Uterus (tissue), 4 donors: ENCODE results near the gene PROK2. TPM values are rescaled to one million over a fixed set of nuclear protein-coding genes. Genes with fewer than 3 reads are reported as not detected.
A peak's percentile ranks its signal among the peaks of the same experiment; 100 is the strongest.

Experiments
- DNase-seq, 2 donors: peaks; one replicate each; pipeline ENCODE4 v3.0.0-alpha.2; 2019 to 2020
- H3K27ac ChIP-seq, 2 donors: fragments of 200-600 bp; sonication (generic); 1 replicate in 1 of 2; 2 replicates in 1 of 2; pipeline ENCODE4 v1.5.1; 2016 to 2018
- H3K27me3 ChIP-seq, 2 donors: fragments of 200-600 bp; sonication (generic); one replicate each; pipeline ENCODE4 v1.5.1; 2018 to 2019; ENCODE audit warnings: control low read depth in 1 of 2
- H3K36me3 ChIP-seq, 2 donors: fragments of 200-600 bp; sonication (generic); one replicate each; pipeline ENCODE4 v1.5.1; 2019; ENCODE audit warnings: control low read depth in 1 of 2
- H3K4me1 ChIP-seq, 2 donors: fragments of 200-600 bp; sonication (generic); one replicate each; pipeline ENCODE4 v1.5.1; 2018 to 2019; ENCODE audit warnings: control low read depth in 1 of 2
- H3K4me3 ChIP-seq, 2 donors: fragments of 200-600 bp; sonication (generic); 1 replicate in 1 of 2; 2 replicates in 1 of 2; pipeline ENCODE4 v1.5.1; 2018 to 2019; ENCODE audit warnings: mild to moderate bottlenecking in 1 of 2
- H3K9me3 ChIP-seq, 2 donors: fragments of 200-600 bp; sonication (generic); one replicate each; pipeline ENCODE4 v1.5.1; 2019; ENCODE audit warnings: control low read depth in 1 of 2
- POLR2A ChIP-seq, 2 donors: fragments of 450-650 bp; IDR thresholded peaks; one replicate each; pipeline ENCODE4 v1.6.1; 2016; ENCODE audit warnings: antibody characterized with exemption in 2 of 2, mild to moderate bottlenecking in 1 of 2, moderate library complexity in 1 of 2
- intact Hi-C: fragments of 100-400 bp; cut with DNase I; formaldehyde crosslinking; loops from one replicate; pipeline ENCODE4 v1.15.1; 2023; ENCODE audit warnings: low total_unique reads
- total RNA-seq, 4 donors: library from RNA; depleted of rRNA in 3 of 4; stranded (reverse); fragments of >200 nt in 3 of 4; gene quantifications; one replicate each; pipeline versions ENCODE4 v1.1.0 to v1.2.4, GENCODE V29; 2014 to 2023
- TF ChIP-seq, protein P1 (sequence below), 4 experiments: fragments of 200-600 bp in 2 of 4; fragments of 450-650 bp in 2 of 4; sonication (generic) in 2 of 4; IDR thresholded peaks; one replicate each; pipeline ENCODE4 v1.5.1; 2016 to 2019; ENCODE audit warnings: antibody characterized with exemption in 4 of 4, mild to moderate bottlenecking in 2 of 4, moderate library complexity in 1 of 4
- donor health status: DM: yes; HTN: yes; CAD: no.

PROK2 gene
- total RNA-seq, 4 donors from 2014 or later, result not detected

DNA sequence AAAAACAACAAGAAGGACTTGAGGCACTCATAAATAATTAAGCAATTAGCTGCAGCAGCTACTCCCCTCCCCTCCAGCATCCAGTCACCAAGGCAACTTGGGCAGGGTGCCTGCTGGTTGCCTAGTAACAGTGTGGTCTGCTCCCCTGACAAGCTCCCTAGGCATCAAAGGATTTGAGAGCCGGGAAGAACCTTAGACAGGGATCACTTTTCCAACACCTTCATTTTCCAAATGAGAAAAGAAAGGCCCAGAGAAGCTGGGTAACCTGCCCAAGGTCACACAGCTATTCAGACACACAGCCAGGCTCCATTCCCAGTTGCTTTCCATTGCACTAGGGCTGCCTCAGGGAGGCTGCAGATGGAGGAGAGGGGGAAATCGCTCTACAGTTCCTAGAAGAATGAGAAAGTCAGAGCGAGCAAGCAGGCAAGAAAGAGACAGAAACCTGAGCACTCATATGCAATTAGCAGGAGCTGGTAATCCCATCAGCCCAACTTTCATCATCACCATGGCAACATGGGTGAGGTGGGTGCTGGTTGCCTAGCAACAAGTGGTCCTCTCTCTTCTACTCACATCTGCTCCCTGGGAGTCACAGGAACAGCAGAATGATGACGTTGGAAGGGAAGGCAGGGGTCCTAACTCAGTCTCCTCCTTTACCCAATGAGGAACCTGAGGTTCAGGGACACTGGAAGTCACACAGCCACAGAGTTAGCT, 56.2 kb downstream of the PROK2 start:
- no peak for DNase-seq
- Histone ChIP-seq H3K4me3 (no peak overlapping the region), H3K27ac (no peak overlapping the region), H3K9me3 (no peaks in the 10 kb centered on the region), H3K4me1 (no peaks in the 10 kb centered on the region), H3K36me3 (no peaks in the 10 kb centered on the region), H3K27me3 (no peaks in the 10 kb centered on the region)
- intact Hi-C loops, result no loop called here
- TF ChIP-seq, protein P1, sequence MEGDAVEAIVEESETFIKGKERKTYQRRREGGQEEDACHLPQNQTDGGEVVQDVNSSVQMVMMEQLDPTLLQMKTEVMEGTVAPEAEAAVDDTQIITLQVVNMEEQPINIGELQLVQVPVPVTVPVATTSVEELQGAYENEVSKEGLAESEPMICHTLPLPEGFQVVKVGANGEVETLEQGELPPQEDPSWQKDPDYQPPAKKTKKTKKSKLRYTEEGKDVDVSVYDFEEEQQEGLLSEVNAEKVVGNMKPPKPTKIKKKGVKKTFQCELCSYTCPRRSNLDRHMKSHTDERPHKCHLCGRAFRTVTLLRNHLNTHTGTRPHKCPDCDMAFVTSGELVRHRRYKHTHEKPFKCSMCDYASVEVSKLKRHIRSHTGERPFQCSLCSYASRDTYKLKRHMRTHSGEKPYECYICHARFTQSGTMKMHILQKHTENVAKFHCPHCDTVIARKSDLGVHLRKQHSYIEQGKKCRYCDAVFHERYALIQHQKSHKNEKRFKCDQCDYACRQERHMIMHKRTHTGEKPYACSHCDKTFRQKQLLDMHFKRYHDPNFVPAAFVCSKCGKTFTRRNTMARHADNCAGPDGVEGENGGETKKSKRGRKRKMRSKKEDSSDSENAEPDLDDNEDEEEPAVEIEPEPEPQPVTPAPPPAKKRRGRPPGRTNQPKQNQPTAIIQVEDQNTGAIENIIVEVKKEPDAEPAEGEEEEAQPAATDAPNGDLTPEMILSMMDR (IDR thresholded peaks at IDR 0.05), result no peak
- TF ChIP-seq POLR2A (IDR thresholded peaks at IDR 0.05), result no peak

DNA sequence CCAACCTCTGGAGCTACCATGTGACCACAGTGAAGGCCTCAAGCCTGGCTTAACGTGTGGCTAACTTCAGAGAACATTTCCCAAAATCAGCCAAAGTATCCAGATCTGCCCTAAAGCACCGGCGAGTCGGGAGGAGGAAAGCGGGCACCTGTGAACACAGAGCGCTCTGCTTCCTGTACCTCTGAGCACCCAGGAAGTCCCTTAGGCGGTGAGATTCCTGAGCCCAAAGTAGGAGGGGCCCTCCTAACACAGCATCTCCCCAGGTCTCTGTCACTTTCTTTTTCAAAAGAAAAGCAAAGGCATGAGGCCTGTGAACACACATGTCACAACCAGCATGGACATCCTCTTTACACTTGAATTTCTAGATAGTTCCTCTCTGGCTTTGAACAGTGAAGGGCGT, 58.8 kb downstream of the PROK2 start:
- intact Hi-C loops, result no loop called here
- no peak overlapping the region for H3K4me3 ChIP-seq

DNA sequence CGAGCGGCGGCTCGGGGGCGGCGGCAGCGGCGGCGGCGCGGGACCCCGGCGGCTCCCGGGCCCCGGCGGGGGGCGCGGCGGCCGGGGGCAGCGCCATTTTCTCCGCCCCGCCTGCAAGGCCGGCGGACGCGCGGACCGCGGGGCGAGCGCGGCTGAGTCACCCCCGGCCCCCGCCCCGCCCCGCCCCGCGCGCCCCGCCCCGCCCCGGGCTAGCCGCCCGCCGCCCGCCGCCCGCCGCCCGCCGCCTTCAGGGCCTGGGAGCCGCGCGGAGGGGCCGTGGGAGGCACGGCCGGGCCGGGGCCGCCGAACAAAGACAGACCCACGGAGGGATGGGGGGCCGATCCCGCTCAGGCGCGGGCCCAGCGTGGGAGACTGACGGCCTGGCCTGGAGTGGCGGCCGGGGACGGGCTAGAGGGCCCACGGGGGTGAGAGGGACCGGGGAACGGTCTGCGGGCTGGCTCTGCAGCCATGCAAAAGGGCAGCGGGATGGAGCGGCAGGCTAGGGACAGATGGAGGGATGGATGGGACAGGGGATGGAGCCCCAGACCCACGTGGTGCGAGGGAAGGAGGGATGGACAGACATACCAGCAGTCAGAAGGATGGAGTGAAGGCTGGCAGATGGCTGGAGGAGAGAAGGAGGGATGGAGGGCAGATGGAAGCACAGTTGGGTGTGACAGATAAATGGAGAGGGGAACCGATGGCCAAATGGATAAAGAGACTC, 59.5 kb downstream of the PROK2 start, which contains the start of gene EIF4E3:
Gene EIF4E3, minus strand, starts transcription at position 132 of the 721 bp plus-strand sequence. Its CDS starts 35 bp downstream, at position 97.
- Histone ChIP-seq H3K9me3 (no peaks in the 10 kb centered on the region), H3K27me3 (no peaks in the 10 kb centered on the region), H3K27ac (peak within 1 kb of the TSS; percentile 85 to 86), H3K36me3 (no peaks in the 10 kb centered on the region), H3K4me3 (peak within 1 kb of the TSS; percentile 70 to 88), H3K4me1 (no peaks in the 10 kb centered on the region)
- TF ChIP-seq POLR2A (IDR thresholded peaks at IDR 0.05), result peak in 1 of 2 donors; percentile 23
- TF ChIP-seq, protein P1 (IDR thresholded peaks at IDR 0.05), result no peak
- intact Hi-C loops, result no loop called here
- DNase-seq, result peak; percentile 31 to 51

More for the DNA sequence above, 58.8 kb downstream of the PROK2 start:
- H3K27ac ChIP-seq, result peak overlapping the region in 1 of 2 donors; percentile 85
- no peaks in the 10 kb centered on the region for H3K4me1 ChIP-seq
- no peaks in the 10 kb centered on the region for H3K36me3 ChIP-seq
- H3K27me3 ChIP-seq, result no peaks in the 10 kb centered on the region
- TF ChIP-seq, protein P1 (IDR thresholded peaks at IDR 0.05), result no peak
- no peak for TF ChIP-seq POLR2A (IDR thresholded peaks at IDR 0.05)
- H3K9me3 ChIP-seq, result no peaks in the 10 kb centered on the region
- DNase-seq, result no peak

GRCh38 chr3:71724584-71725270, 60.2 kb downstream of the PROK2 start:
- intact Hi-C loops, result no loop called here
- peak overlapping the region; percentile 79 to 86 for H3K27ac ChIP-seq
- no peaks in the 10 kb centered on the region for H3K4me1 ChIP-seq

More at GRCh38 chr3:71724584-71725270, 60.2 kb downstream of the PROK2 start:
- DNase-seq, result peak; percentile 31 to 46
- peak overlapping the region; percentile 66 to 88 for H3K4me3 ChIP-seq
- H3K27me3 ChIP-seq, result no peaks in the 10 kb centered on the region
- no peak for TF ChIP-seq POLR2A (IDR thresholded peaks at IDR 0.05)
- TF ChIP-seq, protein P1 (IDR thresholded peaks at IDR 0.05), result no peak
- no peaks in the 10 kb centered on the region for H3K36me3 ChIP-seq
- H3K9me3 ChIP-seq, result no peaks in the 10 kb centered on the region
